GM12878 (cell line): ENCODE results near the gene RPS6KA5. TPM values are rescaled to one million over a fixed set of nuclear protein-coding genes. Genes with fewer than 3 reads are reported as not detected.
"Not testable (repeated sequence)": the region's sequence is repeated elsewhere in the genome, so short reads cannot be mapped to it uniquely, and the experiment has no call there.

Experiments
- ATAC-seq: fragments of 200-7000 bp; cut with Tn5 transposase; 3 replicates; pipeline ENCODE4 v1.9.1; 2020; ENCODE audit warnings: mild to moderate bottlenecking, moderate library complexity
- BruUV-seq: library from RNA; stranded (reverse); fragments of 400-500 nt; replicated peaks from 2 replicates; lab custom pipeline; 2021; lab: Mats Ljungman, UMichigan
- CTCF ChIA-PET: fragments of 300-600 bp; sonication (Branson Sonifier 250); formaldehyde crosslinking; extraction: SDS; loops from one replicate; lab custom pipeline; 2021; ENCODE audit warnings: inconsistent platforms; lab: Yijun Ruan, JAX
- POLR2A ChIA-PET: fragments of 350-600 bp; formaldehyde crosslinking; extraction: SDS; loops from one replicate; lab custom pipeline; 2021; ENCODE audit warnings: inconsistent platforms; lab: Charles Lee
- RAD21 ChIA-PET: fragments of 300-600 bp; sonication (Branson Sonifier 250); formaldehyde crosslinking; loops from one replicate; lab custom pipeline; 2023; ENCODE audit warnings: antibody characterized with exemption; ENCODE audit not compliant: unreplicated experiment; lab: Charles Lee
- SMC1A ChIA-PET: fragments of 300-600 bp; sonication (Branson Sonifier 250); formaldehyde crosslinking; loops from one replicate; lab custom pipeline; 2023; ENCODE audit not compliant: unreplicated experiment, uncharacterized antibody; lab: Charles Lee
- DNase-seq: peaks from one replicate; pipeline ENCODE4 v3.0.0-alpha.2; 2011; ENCODE audit warnings: low read depth, low spot score
- FAIRE-seq: peaks from 3 replicates; lab custom pipeline; 2011; peaks lifted over from hg19 to GRCh38; lab: Jason Lieb, UNC
- H2AFZ ChIP-seq: 2 replicates; pipeline ENCODE4 v1.6.0; 2011; ENCODE audit warnings: low read depth, low read length, control low read depth; ENCODE audit not compliant: control insufficient read depth
- H3K27ac ChIP-seq: 2 replicates; pipeline ENCODE4 v1.5.1; 2011; ENCODE audit warnings: control low read depth; ENCODE audit not compliant: control insufficient read depth, insufficient read depth
- H3K27me3 ChIP-seq, 2 experiments: replicated peaks in 1 of 2; 2 replicates each; pipeline versions ENCODE4 v1.6.0 to v1.6.1; 2011; ENCODE audit warnings: low read length in 1 of 2; ENCODE audit not compliant: control insufficient read depth in 2 of 2, insufficient read depth in 2 of 2
- H3K36me3 ChIP-seq, 2 experiments: 2 replicates each; pipeline ENCODE4 v1.5.1; 2011; ENCODE audit warnings: low read length in 1 of 2; ENCODE audit not compliant: control insufficient read depth in 2 of 2, insufficient read depth in 2 of 2
- H3K4me1 ChIP-seq: 2 replicates; pipeline ENCODE4 v1.6.1; 2011; ENCODE audit warnings: mild to moderate bottlenecking, low read length, moderate library complexity, mixed read lengths; ENCODE audit not compliant: control insufficient read depth, insufficient read depth
- H3K4me2 ChIP-seq: 2 replicates; pipeline ENCODE4 v1.6.0; 2011; ENCODE audit warnings: control low read depth; ENCODE audit not compliant: control insufficient read depth, insufficient read depth
- H3K4me3 ChIP-seq: fragments of 200-600 bp; sonication (generic); 2 replicates; pipeline ENCODE4 v1.5.1; 2016
- H3K79me2 ChIP-seq: 2 replicates; pipeline ENCODE4 v1.6.0; 2011; ENCODE audit warnings: low read length; ENCODE audit not compliant: control insufficient read depth, insufficient read depth
- H3K9ac ChIP-seq: 2 replicates; pipeline ENCODE4 v1.8.0; 2011; ENCODE audit warnings: low read length, control low read depth, mixed read lengths; ENCODE audit not compliant: control insufficient read depth, insufficient read depth
- H3K9me3 ChIP-seq: replicated peaks from 3 replicates; pipeline ENCODE4 v1.5.1; 2011; ENCODE audit warnings: mild to moderate bottlenecking, low read length; ENCODE audit not compliant: control insufficient read depth, insufficient read depth
- H4K20me1 ChIP-seq: 2 replicates; pipeline ENCODE4 v1.6.0; 2011; ENCODE audit not compliant: control insufficient read depth, insufficient read depth
- HDAC2 ChIP-seq: fragments of 200-600 bp; sonication (generic); IDR thresholded peaks from 2 replicates; pipeline ENCODE4 v1.6.1; 2017
- JUND ChIP-seq: IDR thresholded peaks from 2 replicates; pipeline ENCODE4 v1.6.1; 2012; ENCODE audit warnings: low read depth, mild to moderate bottlenecking, low read length, improper control_type of control experiment, moderate library complexity
- MYB ChIP-seq: fragments of 150-350 bp; IDR thresholded peaks from 2 replicates; pipeline ENCODE4 v1.6.1; 2014; ENCODE audit warnings: mild to moderate bottlenecking, low read depth, low read length, borderline replicate concordance
- NR2C1 ChIP-seq: fragments of 450-650 bp; IDR thresholded peaks from 2 replicates; pipeline ENCODE4 v1.6.1; 2017; ENCODE audit warnings: antibody characterized with exemption, mild to moderate bottlenecking, moderate library complexity
- STAT1 ChIP-seq: fragments of 450-650 bp; conservative IDR thresholded peaks from 2 replicates; pipeline ENCODE4 v1.6.1; 2014; ENCODE audit warnings: antibody characterized with exemption, mild to moderate bottlenecking
- TCF3 ChIP-seq: IDR thresholded peaks from 2 replicates; pipeline ENCODE4 v1.6.1; 2012; ENCODE audit warnings: low read depth, mild to moderate bottlenecking, low read length, borderline replicate concordance; ENCODE audit not compliant: insufficient read depth
- ZBED1 ChIP-seq: IDR thresholded peaks from 2 replicates; pipeline ENCODE4 v1.6.1; 2016; ENCODE audit warnings: borderline replicate concordance
- ZNF207 ChIP-seq: fragments of 450-650 bp; IDR thresholded peaks from 2 replicates; pipeline ENCODE4 v1.6.1; 2014; ENCODE audit warnings: antibody characterized with exemption, mild to moderate bottlenecking, borderline replicate concordance
- WGBS: methylation state at CpG from one replicate; pipeline ENCODE4 v1.1.6; 2016; ENCODE audit warnings: low lambda C conversion rate; ENCODE audit not compliant: insufficient replicate concordance, insufficient coverage; ENCODE audit errors: missing lambda C conversion rate; 5-methylcytosine and 5-hydroxymethylcytosine counted together
- in situ Hi-C: fragments of 300-500 bp; cut with MboI; formaldehyde crosslinking; loops from 9 replicates; pipeline ENCODE4 v1.14.3; 2018; ENCODE audit warnings: mixed read lengths
- intact Hi-C: fragments of 100-400 bp; cut with micrococcal nuclease; formaldehyde crosslinking; loops from one replicate; pipeline ENCODE4 v1.14.2; 2022; ENCODE audit not compliant: unreplicated experiment
- polyA plus RNA-seq, 11 experiments: library from polyadenylated mRNA; depleted of rRNA in 4 of 11; unstranded in 6 of 11; stranded (reverse) in 5 of 11; fragments of >200 nt; fragmentation: Nextera tagmentation in 4 of 11; fragmentation: Illumina TruSeq in 1 of 11; extraction: Ambion mirVana in 4 of 11; extraction: Trizol in 1 of 11; gene quantifications; 1 replicate in 1 of 11; 2 replicates in 10 of 11; pipeline versions ENCODE4 v1.2.1 to v1.2.3, GENCODE V29; 2011 to 2016; ENCODE audit warnings: inconsistent platforms in 2 of 11, missing spikeins in 2 of 11, low read depth in 1 of 11
- total RNA-seq, 4 experiments: library from RNA; depleted of rRNA in 3 of 4; stranded (reverse); fragments of >200 nt in 3 of 4; fragmentation: Illumina TruSeq in 1 of 4; extraction: Trizol in 1 of 4; gene quantifications; 2 replicates each; pipeline versions ENCODE4 v1.2.1 to v1.2.3, GENCODE V29; 2013 to 2021
- TF ChIP-seq, protein P1 (sequence below): fragments of 450-650 bp; IDR thresholded peaks from 2 replicates; pipeline ENCODE4 v1.6.1; 2017; ENCODE audit warnings: borderline replicate concordance
- TF ChIP-seq, protein P2 (sequence below): fragments of 450-650 bp; conservative IDR thresholded peaks from 2 replicates; pipeline ENCODE4 v1.6.1; 2017; ENCODE audit warnings: mild to moderate bottlenecking, moderate library complexity

Gene RPS6KA5
- total and polyA plus RNA-seq, 10 of the 15 experiments (the other 5 are each of a cell fraction or from before 2014, with no cell fraction given), result 1.4 to 7.0 (median 3.7) TPM

DNA sequence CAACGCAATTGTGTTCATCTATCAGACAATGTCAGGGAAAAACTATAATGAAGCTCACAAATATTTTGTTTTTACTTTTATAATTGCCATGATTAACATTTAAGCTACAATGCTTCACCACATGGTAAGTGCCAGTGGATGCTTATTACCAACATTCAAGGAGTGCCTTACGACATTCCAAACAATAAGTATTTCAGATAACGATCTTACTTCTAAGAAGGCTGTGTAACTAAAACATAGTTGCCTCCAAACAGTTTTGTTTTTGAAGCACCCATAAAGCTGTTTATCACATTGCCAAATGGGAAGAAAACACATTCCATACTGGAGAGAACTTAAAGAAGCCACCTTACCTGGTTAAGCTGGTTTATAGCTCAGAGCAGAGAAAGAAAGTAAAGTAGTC is 78.8 kb downstream of the RPS6KA5 start:
- Histone ChIP-seq H3K79me2 (no peaks in the 10 kb centered on the region), H3K4me1 (peaks cover 13% of the 10 kb centered on the region), H3K27me3 (no peaks in the 10 kb centered on the region), H3K4me3 (no peak overlapping the region), H3K36me3 (no peaks in the 10 kb centered on the region; a peak in 1 of 4 replicates), H3K9me3 (no peaks in the 10 kb centered on the region), H3K9ac (no peak overlapping the region), H3K27ac (no peak overlapping the region), H4K20me1 (no peaks in the 10 kb centered on the region), H2AFZ (no peak overlapping the region), H3K4me2 (no peak overlapping the region)
- intact Hi-C loops, result loop anchor here (10.0 kb wide), 1 partner anchor 163 kb away; no protein-coding TSS in a partner anchor
- RAD21 ChIA-PET, result no interaction called here
- SMC1A ChIA-PET, result interaction anchor here (0.6 to 1.3 kb wide), 4 partner anchors 22 to 125 kb away, joined by 3 read pairs; no protein-coding TSS in a partner anchor
- ATAC-seq, result no peak
- CTCF ChIA-PET, result interaction anchor here (0.7 to 0.9 kb wide), 3 partner anchors 10 to 192 kb away, joined by 3 to 4 read pairs (median 3); no protein-coding TSS in a partner anchor
- no peak for DNase-seq
- BruUV-seq, result no TSS peak
- no peak for FAIRE-seq
- TF ChIP-seq, protein P1, sequence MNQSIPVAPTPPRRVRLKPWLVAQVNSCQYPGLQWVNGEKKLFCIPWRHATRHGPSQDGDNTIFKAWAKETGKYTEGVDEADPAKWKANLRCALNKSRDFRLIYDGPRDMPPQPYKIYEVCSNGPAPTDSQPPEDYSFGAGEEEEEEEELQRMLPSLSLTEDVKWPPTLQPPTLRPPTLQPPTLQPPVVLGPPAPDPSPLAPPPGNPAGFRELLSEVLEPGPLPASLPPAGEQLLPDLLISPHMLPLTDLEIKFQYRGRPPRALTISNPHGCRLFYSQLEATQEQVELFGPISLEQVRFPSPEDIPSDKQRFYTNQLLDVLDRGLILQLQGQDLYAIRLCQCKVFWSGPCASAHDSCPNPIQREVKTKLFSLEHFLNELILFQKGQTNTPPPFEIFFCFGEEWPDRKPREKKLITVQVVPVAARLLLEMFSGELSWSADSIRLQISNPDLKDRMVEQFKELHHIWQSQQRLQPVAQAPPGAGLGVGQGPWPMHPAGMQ, result no peak
- TF ChIP-seq HDAC2 (no peak), ZBED1 (no peak), STAT1 (no peak), TCF3 (no peak), NR2C1 (no peak), JUND (no peak), ZNF207 (no peak), MYB (no peak)
- TF ChIP-seq, protein P2, sequence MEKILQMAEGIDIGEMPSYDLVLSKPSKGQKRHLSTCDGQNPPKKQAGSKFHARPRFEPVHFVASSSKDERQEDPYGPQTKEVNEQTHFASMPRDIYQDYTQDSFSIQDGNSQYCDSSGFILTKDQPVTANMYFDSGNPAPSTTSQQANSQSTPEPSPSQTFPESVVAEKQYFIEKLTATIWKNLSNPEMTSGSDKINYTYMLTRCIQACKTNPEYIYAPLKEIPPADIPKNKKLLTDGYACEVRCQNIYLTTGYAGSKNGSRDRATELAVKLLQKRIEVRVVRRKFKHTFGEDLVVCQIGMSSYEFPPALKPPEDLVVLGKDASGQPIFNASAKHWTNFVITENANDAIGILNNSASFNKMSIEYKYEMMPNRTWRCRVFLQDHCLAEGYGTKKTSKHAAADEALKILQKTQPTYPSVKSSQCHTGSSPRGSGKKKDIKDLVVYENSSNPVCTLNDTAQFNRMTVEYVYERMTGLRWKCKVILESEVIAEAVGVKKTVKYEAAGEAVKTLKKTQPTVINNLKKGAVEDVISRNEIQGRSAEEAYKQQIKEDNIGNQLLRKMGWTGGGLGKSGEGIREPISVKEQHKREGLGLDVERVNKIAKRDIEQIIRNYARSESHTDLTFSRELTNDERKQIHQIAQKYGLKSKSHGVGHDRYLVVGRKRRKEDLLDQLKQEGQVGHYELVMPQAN, result no peak
- POLR2A ChIA-PET, result no interaction called here
- 95% methylated on average over 3 of the region's 3 CpGs for WGBS
- in situ Hi-C loops, result no loop called here

DNA sequence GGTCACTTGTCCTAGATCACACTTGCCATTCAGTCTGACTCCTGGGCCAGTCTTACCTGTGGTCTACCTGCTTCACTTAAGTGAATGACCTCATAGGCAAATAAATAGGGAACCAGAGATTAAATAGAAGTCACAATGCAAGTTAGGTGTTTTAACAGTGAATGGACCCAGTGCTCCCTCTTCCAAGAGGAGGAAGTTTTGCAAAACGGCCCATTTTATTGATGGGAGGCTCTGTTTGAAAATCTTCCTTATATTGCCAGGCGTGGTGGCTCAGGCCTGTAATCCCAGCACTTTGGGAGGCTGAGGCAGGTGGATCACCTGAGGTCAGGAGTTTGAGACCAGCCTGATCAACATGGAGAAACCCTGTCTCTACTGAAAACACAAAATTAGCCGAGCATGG is 79.8 kb downstream of the RPS6KA5 start:
- CTCF ChIA-PET, H3K27ac ChIP-seq: not testable (repeated sequence)

More for the DNA sequence above, 79.8 kb downstream of the RPS6KA5 start:
- intact Hi-C loops, result loop anchor here (10.0 kb wide), 1 partner anchor 164 kb away; no protein-coding TSS in a partner anchor
- H3K9me3 ChIP-seq, H3K4me1 ChIP-seq, H3K9ac ChIP-seq, SMC1A ChIA-PET, H3K27me3 ChIP-seq, in situ Hi-C loops, H4K20me1 ChIP-seq, BruUV-seq, H3K4me2 ChIP-seq, FAIRE-seq, ATAC-seq, DNase-seq, H3K79me2 ChIP-seq, H3K36me3 ChIP-seq, H3K4me3 ChIP-seq, H2AFZ ChIP-seq: not testable (repeated sequence)
- ChIA-PET POLR2A (interaction anchor here (0.6 kb wide), 1 partner anchor 36 kb away, joined by 7 read pairs; no protein-coding TSS in a partner anchor), RAD21 (interaction anchor here (1.0 kb wide), 1 partner anchor 78 kb away, joined by 4 read pairs; no protein-coding TSS in a partner anchor)
- 54% methylated on average over 3 of the region's 3 CpGs for WGBS
